ENCODE results near the gene NCKAP5L. TPM values are rescaled to one million over a fixed set of nuclear protein-coding genes. Genes with fewer than 3 reads are reported as not detected.

NCKAP5L gene
- 1 to 10 TPM; 2.4 to 4.1 TPM for total RNA-seq

- Histone ChIP-seq H3K4me3 (peak within 1 kb of the TSS; percentile 70), H3K27ac (peak within 1 kb of the TSS; percentile 49), H3K4me1 (no peaks in the 10 kb centered on the region), H3K27me3 (no peaks in the 10 kb centered on the region), H3K36me3 (no peaks in the 10 kb centered on the region), H3K9ac (ENCODE audit: low read depth in 2 of 2, low read length in 2 of 2) (peak within 1 kb of the TSS; percentile 70 to 73), H3K9me3 (no peaks in the 10 kb centered on the region)
- intact Hi-C loops (cut with DNase I), result no loop called here
- peak; percentile 95 for DNase-seq
- TF ChIP-seq CTCF (IDR thresholded peaks at IDR 0.05), result no peak
Measured at GRCh38 chr12:49828133-49829091, at the start of gene NCKAP5L. Gene NCKAP5L, minus strand, starts transcription at chr12:49828413. Its CDS starts 24,369 bp downstream, at chr12:49804044.

- no peak overlapping the region for H3K9ac ChIP-seq (ENCODE audit: low read depth in 2 of 2, low read length in 2 of 2)
- no peaks in the 10 kb centered on the region for H3K27me3 ChIP-seq
- H3K9me3 ChIP-seq, result no peaks in the 10 kb centered on the region
- no peak overlapping the region for H3K4me3 ChIP-seq
- H3K4me1 ChIP-seq, result no peaks in the 10 kb centered on the region
- no peaks in the 10 kb centered on the region for H3K36me3 ChIP-seq
- H3K27ac ChIP-seq, result no peak overlapping the region
- intact Hi-C loops (cut with DNase I), result no loop called here
- no peak for TF ChIP-seq CTCF (IDR thresholded peaks at IDR 0.05)
- DNase-seq, result no peak
Measured at GRCh38 chr12:49877066-49877465, 48.9 kb upstream of the NCKAP5L start.

GRCh38 chr12:49876070-49876469 lies 47.9 kb upstream of the NCKAP5L start:
- H3K27me3 ChIP-seq, result no peaks in the 10 kb centered on the region
- no peaks in the 10 kb centered on the region for H3K36me3 ChIP-seq
- DNase-seq, result no peak
- TF ChIP-seq CTCF (IDR thresholded peaks at IDR 0.05), result no peak
- no peak overlapping the region for H3K9ac ChIP-seq (ENCODE audit: low read depth in 2 of 2, low read length in 2 of 2)
- no peak overlapping the region for H3K4me3 ChIP-seq
- H3K4me1 ChIP-seq, result no peaks in the 10 kb centered on the region
- H3K9me3 ChIP-seq, result no peaks in the 10 kb centered on the region
- intact Hi-C loops (cut with DNase I), result no loop called here
- no peak overlapping the region for H3K27ac ChIP-seq

GRCh38 chr12:49875115-49875720 lies 47.0 kb upstream of the NCKAP5L start:
- Histone ChIP-seq H3K9me3 (no peaks in the 10 kb centered on the region), H3K27me3 (no peaks in the 10 kb centered on the region), H3K4me3 (no peak overlapping the region), H3K36me3 (no peaks in the 10 kb centered on the region), H3K27ac (no peak overlapping the region), H3K9ac (ENCODE audit: low read depth in 2 of 2, low read length in 2 of 2) (no peak overlapping the region), H3K4me1 (no peaks in the 10 kb centered on the region)
- intact Hi-C loops (cut with DNase I), result no loop called here
- DNase-seq, result no peak
- no peak for TF ChIP-seq CTCF (IDR thresholded peaks at IDR 0.05)

- DNase-seq, result no peak
- Histone ChIP-seq H3K27me3 (no peaks in the 10 kb centered on the region), H3K4me1 (no peaks in the 10 kb centered on the region), H3K4me3 (no peak overlapping the region), H3K36me3 (no peaks in the 10 kb centered on the region), H3K9me3 (no peaks in the 10 kb centered on the region), H3K27ac (no peak overlapping the region), H3K9ac (ENCODE audit: low read depth in 2 of 2, low read length in 2 of 2) (no peak overlapping the region)
- intact Hi-C loops (cut with DNase I), result no loop called here
- TF ChIP-seq CTCF (IDR thresholded peaks at IDR 0.05), result no peak
Measured at GRCh38 chr12:49874142-49874897, 46.1 kb upstream of the NCKAP5L start.
